Posterior vena cava (tissue), 2 donors: ENCODE results near the gene PGM1. TPM values are rescaled to one million over a fixed set of nuclear protein-coding genes. Genes with fewer than 3 reads are reported as not detected.

Source experiments
- DNase-seq: peaks from one replicate; pipeline ENCODE4 v3.0.0-alpha.2; 2020; ENCODE audit warnings: low spot score
- intact Hi-C, 2 donors: fragments of 100-400 bp; cut with DNase I; formaldehyde crosslinking; loops; one replicate each; pipeline versions ENCODE4 v1.14.1 to v1.14.2; 2022 to 2023
- total RNA-seq, 2 donors: library from RNA; stranded (reverse); fragmentation: NEBNext Ultra II Directional; extraction: Animal tissue kit (Norgen Biotek cat#: 25700); gene quantifications; one replicate each; pipeline ENCODE4 v1.2.1, GENCODE V29; 2021
- donor health status: DM: yes; HTN: yes; CAD: no.
- donor health status: DM: yes; HTN: yes; CAD: no.

PGM1 gene
- total RNA-seq, 2 donors from 2014 or later, result 36.0 to 48.5 TPM

DNA sequence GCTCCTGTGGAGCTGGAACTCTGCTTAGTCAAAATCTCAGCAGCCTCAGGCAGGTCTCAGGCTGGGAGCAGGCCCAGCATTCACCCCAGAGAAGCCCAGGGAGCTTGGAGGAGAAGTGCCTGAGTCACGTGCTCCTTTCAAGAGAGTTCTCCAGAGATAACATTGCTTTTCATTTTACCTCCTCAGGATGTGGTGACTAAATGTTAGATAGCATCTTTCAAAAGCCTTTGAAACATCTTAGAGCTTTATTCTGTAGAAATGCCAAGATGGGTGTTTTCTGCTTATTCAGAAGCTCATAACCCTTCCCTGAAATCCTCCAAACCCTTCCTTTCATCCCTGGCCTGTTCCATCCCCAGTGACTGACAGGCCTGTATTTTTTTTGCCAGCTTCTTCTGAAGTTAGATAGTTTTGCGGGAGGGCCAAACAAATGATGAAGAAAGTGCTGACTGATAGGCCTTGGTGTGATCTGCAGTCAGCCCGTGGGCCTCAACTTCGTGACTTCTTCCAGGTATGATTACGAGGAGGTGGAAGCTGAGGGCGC is 58.0 kb downstream of the PGM1 start:
- intact Hi-C loops, result no loop called here
- DNase-seq, result no peak

DNA sequence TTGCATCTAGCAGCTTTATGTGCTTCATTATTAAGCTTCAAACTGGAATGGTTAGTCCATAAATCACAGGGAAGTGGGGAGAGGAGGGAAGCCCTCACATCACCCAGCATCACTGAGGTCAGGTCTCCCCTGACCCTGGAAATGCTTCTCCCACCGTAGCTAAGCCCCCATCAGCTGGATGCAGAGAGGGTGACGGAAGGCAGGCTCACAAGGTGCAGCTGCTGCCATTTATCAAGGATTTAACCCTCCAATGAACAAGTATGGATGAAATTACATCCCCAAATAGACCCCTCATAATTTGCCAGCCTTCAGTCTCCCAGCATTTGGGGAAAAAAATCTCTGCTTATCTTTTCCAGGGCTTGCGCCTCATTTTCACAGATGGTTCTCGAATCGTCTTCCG is 60.8 kb downstream of the PGM1 start:
- no peak for DNase-seq
- intact Hi-C loops, result no loop called here

DNA sequence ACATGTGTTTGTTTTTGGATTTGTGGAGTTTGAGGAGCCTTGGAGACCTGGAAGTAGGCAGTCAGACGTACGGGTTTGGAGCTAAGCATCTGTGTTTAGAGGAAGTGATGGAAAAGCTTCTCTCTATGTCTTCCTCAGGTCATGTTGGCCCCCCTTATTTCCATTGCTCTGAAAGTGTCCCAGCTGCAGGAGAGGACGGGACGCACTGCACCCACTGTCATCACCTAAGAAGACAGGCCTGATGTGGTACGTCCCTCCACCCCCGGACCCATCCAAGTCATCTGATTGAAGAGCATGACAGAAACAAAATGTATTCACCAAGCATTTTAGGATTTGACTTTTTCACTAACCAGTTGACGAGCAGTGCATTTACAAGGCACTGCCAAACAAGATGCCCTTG is 66.2 kb downstream of the PGM1 start:
- intact Hi-C loops, result no loop called here

DNA sequence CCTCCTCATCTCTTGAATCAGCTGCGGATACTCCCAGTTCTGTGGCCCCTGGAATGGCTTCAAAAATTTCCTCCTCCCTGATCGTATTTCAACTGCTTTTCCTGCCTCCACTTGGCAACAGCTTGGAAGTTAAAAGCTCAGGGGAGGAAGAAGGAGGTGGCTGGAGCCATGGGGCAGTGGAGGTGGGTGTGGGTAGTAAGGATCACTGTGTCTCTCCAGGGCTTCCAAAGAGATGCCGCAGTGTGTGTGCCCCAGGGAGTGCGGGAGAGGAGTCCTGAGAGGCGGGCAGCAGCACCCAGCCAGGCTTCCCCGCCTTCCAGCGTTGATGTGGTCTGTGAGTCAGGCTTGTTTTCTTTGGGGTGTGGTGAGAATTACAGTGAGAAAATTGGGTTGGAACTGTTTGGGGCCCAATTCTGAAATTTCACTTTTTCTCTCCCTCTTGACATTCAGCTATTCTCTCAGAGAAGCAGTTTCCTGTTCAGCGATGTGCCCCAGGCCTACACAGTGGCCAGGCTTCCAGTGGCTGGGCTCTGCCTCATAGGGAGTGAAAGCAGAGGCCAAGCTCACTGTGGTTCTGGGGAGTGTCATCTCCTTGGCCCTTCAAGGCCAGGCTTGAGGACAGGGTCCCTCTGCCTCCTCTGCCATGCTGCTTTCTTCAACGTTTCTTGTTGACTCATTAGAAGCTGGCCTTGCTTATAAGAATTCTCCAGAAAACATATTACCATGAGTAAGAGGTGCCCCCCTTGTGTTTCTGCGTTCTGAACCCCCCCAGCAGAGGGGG is 69.0 kb downstream of the PGM1 start:
- DNase-seq, result peak; percentile 85
- intact Hi-C loops, result no loop called here

More for the DNA sequence above, 66.2 kb downstream of the PGM1 start:
- no peak for DNase-seq

DNA sequence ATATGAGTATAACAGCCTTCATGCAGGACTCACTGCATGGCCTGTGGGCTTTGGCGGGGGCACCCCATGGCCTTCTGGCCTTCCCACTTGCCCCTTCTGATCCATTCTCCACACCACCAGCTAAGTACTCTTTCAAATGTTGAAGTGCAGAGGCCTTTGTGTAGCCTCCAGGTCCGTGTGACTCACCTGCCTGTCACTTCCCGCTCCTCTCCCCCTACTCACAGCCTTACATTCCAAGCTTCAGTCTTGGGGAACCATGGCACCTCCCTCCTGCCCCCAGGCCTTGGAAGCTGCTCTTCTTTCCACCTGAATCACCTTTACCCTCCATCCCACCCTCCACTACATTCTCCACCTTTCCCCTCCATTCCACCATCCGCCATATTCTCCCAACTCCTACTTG is 69.6 kb downstream of the PGM1 start:
- intact Hi-C loops, result no loop called here

DNA sequence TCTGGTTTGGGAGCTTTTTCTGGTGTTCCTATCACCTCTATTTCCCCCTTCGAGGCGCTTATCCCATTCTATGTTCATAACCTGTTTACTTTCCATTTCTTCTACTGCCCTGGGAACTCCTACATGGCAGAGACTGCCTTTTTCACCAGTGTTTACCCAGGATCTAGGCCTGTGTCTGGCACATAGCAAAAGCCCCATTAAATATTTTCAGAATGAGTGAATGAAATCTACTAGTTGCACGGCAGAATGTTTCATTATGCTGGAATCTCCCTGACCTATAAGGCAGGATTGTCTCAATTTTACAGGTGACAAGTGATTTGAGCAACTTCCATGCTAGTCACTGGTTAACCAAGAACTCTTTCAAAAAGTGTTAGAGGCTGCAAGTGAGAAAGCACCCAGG is 70.1 kb downstream of the PGM1 start:
- no peak for DNase-seq
- intact Hi-C loops, result no loop called here

More for the DNA sequence above, 69.6 kb downstream of the PGM1 start:
- DNase-seq, result no peak

DNA sequence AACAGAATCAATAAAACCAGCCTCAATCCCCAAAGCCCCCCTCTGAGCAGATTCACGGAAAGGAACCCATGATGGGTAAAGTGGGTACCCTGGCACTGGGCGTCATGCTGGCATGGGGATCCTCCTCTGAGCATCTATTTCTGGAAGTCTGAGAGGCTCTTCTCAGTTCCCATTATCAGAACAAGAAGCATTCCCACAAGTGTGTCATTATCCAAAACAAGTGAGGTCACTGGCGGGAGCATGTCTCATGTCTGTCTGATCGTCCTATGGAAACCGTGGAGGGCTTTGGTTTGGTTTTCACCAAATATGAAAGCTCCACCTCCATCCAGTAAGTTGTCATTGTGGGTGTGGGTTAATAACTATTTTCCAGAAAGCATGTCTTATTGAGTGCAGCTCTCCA is 70.7 kb downstream of the PGM1 start:
- intact Hi-C loops, result no loop called here

DNA sequence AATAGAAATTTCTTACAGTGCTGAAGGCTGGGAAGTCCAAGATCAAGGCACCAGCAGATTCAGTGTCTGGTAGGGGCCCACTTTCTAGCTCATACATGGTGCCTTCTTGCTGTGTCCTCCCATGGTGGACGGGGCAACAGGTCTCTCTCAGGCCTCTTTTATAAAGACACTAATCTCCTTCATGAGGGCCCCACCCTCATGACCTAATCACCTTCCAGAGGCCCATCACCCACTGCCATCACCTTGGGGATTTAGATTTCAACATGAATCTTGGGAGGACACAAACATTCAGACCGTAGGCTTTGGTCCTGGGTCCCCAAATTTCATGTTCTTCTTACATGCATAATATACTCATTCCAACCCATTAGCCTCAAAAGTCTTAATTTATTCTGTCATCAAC is 71.5 kb downstream of the PGM1 start:
- intact Hi-C loops, result no loop called here
- DNase-seq, result no peak

More for the DNA sequence above, 70.7 kb downstream of the PGM1 start:
- DNase-seq, result no peak

DNA sequence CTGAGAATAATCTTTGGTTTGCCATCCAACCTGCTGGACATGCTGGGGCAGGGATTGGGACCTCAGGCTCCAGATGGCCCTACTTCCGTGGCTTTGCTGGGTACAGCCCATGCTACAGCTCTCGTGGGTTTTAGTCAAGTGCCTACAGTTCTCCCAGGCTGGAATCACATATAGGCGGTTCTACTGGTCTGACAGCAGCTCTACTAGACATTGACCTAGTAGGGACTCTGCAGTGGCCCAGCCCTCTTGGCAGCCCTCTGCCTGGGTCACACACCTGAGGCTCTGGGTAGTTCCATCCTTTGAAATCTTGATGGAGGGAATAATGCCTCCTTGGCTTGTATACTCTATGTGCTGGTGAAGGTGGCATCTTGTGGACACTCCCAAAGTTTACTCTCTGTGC is 72.2 kb downstream of the PGM1 start:
- intact Hi-C loops, result no loop called here
- no peak for DNase-seq

DNA sequence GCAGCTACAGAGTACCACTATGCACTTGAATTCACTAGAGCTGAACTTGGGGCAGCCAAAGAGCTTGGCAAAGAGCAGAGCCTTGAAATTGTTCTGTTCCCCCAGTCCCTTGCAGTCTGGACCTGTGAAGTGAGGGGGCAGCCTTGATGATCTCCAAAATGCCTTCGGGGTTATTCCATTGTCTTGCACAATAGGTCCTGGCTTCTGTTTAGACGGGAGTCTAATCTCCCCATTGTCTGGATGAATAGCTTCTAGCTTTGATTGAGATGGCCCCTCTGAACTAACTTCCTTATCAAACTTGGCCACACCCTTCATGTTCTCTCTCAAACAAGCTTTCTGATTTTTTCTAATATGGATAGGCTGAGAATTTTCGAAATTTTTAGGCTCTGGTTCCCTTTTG is 72.6 kb downstream of the PGM1 start:
- no peak for DNase-seq
- intact Hi-C loops, result no loop called here

DNA sequence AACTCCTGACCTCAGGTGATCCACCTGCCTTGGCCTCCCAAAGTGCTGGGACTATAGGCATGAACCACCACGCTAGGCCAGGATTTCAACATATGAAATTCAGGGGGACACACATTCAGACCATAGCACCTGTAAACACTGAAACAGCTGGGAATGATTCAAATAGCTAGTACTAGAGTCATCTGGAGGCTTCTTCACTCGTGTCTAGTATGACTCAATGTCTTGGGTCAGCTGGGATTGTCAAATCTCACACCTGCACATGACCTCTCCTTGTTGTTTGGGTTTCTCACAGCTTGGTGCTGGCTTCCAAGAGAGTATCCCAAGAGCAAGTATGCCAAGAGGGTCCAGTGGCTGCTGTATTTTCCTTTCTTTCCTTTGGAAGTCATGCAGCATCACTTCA is 75.1 kb downstream of the PGM1 start:
- intact Hi-C loops, result no loop called here
- DNase-seq, result no peak

DNA sequence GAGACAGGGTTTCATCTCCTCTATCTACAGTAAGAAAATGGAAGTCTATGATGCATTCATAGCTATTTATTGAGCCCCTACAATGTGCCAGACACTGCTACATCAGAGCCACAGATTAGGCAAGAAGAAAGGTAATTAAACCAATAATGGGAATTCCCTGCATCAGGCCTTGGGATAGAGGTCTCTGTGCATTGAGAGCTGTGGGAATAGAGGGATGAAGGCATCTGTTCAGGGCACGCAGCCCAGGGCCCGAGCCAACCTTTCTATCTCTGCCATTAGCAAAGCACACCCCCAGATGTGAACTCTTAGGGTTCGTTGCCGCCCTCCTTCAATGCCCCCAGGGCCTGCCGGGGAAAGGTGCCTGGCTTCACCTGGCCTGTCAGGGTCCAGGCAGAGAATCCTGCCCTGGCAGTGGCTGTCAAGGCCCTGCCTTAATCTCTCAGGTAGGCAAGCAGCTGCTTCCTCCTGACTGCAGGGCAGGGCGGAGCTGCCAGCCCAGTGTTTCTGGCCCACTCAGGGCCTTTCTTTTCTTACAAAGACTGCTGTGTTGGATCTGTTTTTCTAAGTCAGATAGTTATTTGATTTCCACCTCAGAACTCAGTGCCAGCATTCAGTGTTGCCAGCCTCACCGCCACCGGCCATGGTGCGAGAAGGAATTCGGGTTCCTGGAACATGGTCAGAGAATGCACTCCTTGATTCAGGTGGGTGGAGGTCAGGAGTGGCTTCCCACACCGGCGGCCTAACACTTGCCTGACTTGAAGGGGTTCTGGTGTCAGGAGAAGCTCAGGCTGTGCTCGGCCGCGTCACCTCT is 76.1 kb downstream of the PGM1 start:
- no peak for DNase-seq
- intact Hi-C loops, result no loop called here

DNA sequence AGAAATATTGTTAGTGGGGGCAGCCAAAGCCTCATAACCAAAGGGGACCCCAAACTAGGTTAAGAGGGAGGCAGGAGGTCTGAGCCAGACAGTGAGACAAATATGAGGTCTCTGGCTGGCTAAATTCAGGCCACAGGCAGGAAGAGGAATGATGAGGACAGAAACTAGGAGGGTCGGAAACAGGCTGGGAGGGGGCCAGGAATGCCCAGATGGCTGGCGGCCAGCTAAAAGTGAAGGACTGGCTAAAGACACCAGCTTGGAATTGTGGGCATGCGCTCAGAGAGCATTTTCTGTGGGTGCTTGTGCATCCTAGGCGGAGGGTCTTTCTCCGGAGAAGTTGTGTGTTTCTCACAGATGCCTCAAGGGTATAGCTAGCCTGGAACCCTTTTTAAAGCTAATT is 77.0 kb downstream of the PGM1 start:
- DNase-seq, result no peak
- intact Hi-C loops, result loop anchor here (5.0 to 10.0 kb wide), 2 partner anchors 53 to 575 kb away; no protein-coding TSS in a partner anchor

DNA sequence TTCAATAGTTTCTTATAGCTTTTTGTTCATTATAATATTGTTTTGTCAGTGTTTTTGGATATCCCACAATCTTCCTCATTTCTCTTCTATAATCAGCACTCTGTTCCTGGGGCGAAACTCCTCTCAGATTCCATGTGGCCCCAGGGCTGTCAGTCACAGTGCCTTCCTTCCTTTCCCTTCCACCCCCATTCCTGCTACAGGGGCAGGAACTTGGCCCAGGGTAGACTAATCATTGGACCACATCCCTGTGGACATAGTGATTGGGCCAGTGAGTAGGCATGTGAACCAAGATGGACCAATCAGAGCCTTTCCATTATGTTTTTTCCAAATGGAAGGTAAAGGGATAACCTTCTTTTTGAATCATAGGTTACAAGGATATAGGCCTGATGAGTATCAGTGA is 78.3 kb downstream of the PGM1 start:
- DNase-seq, result no peak
- intact Hi-C loops, result loop anchor here (5.0 to 10.0 kb wide), 2 partner anchors 54 to 573 kb away; no protein-coding TSS in a partner anchor

DNA sequence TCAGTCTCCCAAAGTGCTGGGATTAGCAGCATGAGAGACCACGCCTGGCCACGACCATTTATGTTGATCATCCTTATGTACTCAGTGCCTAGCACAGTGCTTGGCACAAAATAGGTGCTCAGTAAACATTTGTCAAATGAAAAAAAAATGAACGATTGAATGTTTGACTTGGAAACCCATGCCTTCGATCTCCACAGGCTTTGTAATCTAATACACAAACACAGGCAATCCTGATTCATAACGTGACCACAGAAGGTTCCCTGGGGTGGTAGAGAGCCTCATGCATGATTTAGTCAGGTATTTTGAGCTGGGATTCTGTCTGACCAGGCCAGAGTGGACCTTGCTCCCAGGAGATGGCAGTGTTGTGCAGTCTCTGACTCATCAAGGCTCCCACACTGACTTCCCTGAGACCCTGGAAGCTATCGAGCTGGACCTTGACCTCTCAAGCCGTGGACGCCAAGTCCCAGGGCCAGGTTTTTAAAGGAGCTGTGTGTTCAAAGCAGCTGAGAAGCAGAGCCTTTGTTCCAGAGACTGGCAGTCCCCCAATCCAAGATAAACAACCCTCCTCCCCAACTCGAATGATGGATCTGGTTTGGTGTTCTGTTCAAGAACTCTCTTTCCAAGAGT is 81.1 kb downstream of the PGM1 start:
- peak; percentile 85 for DNase-seq
- intact Hi-C loops, result loop anchor here (5.0 to 10.0 kb wide), 2 partner anchors 57 to 570 kb away; no protein-coding TSS in a partner anchor

DNA sequence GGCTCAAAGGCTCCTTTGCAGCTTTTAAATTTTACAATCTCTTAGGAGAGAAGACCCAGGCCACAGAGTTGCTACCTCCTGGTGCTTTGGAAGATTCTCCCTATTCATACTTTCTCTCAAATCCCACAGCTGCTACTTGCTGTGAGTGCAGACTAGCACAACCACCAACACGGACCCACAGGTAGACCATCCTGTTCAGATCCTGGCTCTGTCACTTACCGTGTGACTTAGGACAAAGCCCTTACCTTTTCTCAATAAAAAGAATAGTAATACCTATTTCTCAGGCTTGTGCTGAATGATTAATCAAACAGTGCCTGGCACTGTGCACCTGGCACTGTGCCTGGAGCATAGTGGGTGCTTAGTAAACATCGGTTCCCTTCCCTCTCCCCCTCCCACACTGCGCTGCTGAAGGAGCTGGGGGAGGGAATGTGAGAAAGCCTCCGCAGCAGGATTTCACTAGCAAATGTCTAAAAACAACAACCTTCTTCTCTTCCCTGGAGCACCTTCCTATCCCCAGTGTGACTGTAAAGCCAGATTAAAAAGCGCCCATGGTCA is 81.7 kb downstream of the PGM1 start:
- intact Hi-C loops, result loop anchor here (5.0 to 10.0 kb wide), 2 partner anchors 58 to 570 kb away; no protein-coding TSS in a partner anchor

DNA sequence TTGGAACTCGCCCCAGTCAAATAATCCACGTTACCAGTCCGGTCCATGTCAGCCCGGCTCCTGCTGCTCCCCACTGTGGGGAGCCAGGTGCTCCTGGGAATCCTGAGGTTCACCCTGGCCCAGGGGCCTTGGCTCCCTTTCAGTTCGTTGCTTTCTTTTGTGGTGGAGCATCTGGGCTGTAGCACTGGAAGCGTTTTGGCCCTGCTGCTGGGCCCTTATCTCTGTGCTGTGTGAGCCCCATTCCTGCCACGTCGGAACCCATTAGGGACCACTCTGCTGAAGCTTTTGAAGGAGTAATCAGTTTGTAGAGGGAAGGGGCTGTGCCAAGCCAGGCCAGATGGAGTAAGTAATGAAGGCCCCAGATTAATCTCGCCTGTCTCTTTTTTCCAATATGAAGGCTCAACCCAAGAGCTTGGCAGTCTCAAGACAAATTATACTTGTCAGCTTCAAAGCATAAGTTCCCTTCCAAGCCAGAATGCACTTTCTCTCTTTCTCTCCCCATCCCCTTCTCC is 82.3 kb downstream of the PGM1 start:
- intact Hi-C loops, result loop anchor here in 1 of 2 donors (10.0 kb wide), 1 partner anchor 569 kb away; no protein-coding TSS in a partner anchor
- DNase-seq, result no peak

More for the DNA sequence above, 81.7 kb downstream of the PGM1 start:
- DNase-seq, result no peak

DNA sequence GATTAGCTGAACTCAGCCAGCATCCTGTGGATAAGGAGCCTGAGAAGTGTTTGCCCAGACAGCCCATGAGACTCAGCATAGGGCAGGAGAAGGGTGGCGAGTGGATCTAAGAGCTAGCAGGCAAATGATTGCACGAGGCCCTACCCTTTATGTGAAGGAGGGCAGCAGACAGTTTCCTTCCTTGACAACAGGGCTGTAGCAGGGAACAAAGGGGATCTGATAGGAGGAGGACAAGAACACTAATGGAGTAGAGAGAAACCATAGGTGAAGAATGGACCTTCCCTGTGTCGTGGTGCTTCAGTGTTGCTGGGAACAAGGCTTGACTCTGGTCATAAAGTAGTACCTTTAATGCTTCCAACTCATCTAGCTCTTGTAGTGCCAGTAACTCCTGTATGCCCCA is 84.3 kb downstream of the PGM1 start:
- DNase-seq, result no peak
- intact Hi-C loops, result loop anchor here in 1 of 2 donors (10.0 kb wide), 1 partner anchor 567 kb away; no protein-coding TSS in a partner anchor

DNA sequence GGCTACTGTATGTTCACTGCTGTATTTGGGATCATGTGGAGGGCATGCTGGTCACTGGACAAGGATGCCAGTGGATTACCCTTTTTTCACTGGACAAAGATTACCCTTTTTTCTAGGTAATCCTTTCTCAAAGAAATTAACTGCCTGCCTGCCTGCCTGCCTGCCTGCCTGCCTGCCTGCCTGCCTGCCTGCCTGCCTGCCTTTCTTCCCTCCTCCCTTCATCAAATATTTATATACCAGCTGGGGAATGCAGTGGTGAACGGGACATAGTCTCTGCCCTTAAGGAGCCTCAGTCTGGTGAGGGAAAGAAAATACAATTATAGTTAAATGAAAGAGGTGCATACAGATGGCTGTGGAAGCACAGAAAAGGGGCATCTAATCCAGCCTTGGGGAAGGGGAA is 85.0 kb downstream of the PGM1 start:
- no peak for DNase-seq
- intact Hi-C loops, result loop anchor here in 1 of 2 donors (10.0 kb wide), 1 partner anchor 567 kb away; no protein-coding TSS in a partner anchor
